Hematopoietic multipotent progenitor cell treated with erythropoietin and hydrocortisone succinate and interleukin-3 and kit ligand, for 15 days (in vitro differentiated cells): Measurements from ENCODE around the gene COL23A1.
"Not testable (repeated sequence)": the region's sequence is repeated elsewhere in the genome, so short reads cannot be mapped to it uniquely, and the experiment has no call there.

ENCODE experiments used
- DNase-seq: peaks from one replicate; pipeline ENCODE4 v3.0.0-alpha.2; 2015; ENCODE audit warnings: low spot score

The COL23A1 gene

GRCh38 chr5:178376921-178377582 lies 213.1 kb downstream of the COL23A1 start:
- DNase-seq = no peak

GRCh38 chr5:178375348-178375747 lies 214.8 kb downstream of the COL23A1 start:
- DNase-seq = no peak

GRCh38 chr5:178373711-178374110 lies 216.5 kb downstream of the COL23A1 start:
- DNase-seq = no peak

- DNase-seq = no peak
These were observed 218.0 kb downstream of the COL23A1 start for GRCh38 chr5:178372142-178372571.

DNA sequence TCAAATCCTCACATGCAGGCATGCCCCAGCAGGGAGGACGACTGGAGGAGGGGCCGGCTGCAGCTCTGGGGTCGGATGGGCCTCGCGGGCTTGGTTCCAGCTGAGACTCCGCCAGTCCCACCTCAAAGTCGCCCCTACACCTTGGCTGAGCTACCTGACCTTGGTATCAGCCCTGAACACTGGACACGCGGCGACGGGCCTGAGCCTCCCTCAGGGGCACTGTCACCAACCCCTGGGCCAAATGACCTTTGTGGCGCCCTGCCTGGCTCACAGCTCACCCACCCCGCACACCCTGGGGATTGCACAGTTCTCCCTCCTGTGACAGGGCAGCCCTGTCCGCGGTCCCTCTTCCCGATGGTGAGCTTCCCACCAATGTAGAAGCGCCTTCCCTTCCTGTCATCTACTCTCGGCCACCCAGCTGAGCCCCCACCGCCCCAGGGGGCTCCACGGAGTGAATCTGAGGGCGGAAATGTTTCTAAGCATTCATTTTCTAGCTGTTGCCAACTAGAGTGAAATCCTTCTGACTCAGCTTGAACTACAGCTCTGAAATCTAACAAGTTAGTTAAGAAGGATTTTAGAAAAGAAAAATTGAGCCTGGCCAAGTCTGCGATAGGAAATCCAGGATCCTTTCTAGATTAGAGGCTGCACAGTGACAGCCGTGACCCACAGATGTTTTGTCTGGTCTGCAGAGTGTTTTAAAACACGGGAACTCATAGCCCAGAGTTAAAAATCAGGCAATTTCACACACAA lies 218.7 kb downstream of the COL23A1 start:
- no peak for DNase-seq

- no peak for DNase-seq
These were observed 220.1 kb downstream of the COL23A1 start for GRCh38 chr5:178370102-178370501.

- not testable (repeated sequence) for DNase-seq
These were observed 220.7 kb downstream of the COL23A1 start for GRCh38 chr5:178369469-178369868.

- DNase-seq = no peak
These were observed 221.4 kb downstream of the COL23A1 start for GRCh38 chr5:178368716-178369300.

- no peak for DNase-seq
These were observed 221.9 kb downstream of the COL23A1 start for GRCh38 chr5:178368274-178368673.

DNA sequence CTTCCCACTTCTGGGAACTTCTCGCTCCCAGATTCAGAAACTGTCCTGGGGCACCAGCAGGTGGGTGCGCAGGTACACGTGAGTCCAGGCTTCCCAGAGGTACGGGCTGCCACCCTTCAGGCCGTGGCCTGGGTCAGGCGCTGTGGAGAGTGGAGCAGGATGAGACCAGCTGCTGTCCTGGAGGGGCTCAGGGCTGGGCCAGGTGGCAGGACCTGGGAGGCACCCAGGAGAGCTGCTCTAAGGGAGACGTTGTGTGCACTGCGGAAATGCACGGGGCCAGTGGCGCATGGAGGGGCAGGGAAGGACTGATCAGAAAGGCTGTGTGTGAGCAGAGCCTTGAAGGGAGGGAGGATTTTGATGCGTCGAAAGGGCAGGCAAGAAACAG lies 222.5 kb downstream of the COL23A1 start:
- no peak for DNase-seq

DNA sequence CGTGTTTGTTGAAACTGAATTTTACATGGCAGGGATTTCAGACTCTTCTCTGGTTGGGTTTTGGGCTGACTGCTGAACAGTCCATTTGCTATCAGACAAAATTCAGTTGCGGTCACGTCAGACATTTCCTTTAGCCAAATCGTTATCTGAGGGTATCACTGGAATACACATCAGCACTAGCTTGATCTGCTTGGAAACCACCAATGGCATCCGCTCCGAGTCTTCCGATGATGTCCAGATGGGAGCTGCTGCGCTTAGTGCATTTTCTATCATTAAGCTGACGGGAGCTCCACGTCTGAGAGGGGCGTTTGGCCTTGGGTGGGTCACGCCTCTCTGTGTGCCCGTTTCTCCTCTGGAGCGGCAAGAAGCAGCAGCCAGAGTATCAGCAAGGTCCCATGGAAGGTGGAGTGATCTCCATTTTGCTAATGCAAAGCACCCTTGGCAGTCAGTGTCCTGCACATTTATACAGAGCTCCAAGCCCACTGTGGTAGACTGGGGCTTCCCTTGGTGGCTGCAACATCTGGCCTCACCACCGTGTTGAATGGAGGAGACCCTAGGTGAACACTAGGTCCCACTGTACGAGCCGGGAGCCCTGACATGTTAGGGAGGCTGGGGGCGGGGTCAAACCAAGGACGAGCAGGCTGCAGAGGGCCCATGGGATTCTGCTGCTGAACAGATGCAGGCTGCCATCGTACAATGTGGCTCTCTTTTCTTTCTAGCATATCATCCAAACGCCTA lies 223.0 kb downstream of the COL23A1 start:
- no peak for DNase-seq

- DNase-seq = no peak
These were observed 224.4 kb downstream of the COL23A1 start for GRCh38 chr5:178365501-178366440.

GRCh38 chr5:178364326-178364675 lies 225.9 kb downstream of the COL23A1 start:
- DNase-seq = no peak

GRCh38 chr5:178363501-178364325 lies 226.5 kb downstream of the COL23A1 start:
- DNase-seq = no peak

GRCh38 chr5:178361657-178362445 lies 228.3 kb downstream of the COL23A1 start:
- no peak for DNase-seq

GRCh38 chr5:178360926-178361235 lies 229.3 kb downstream of the COL23A1 start:
- DNase-seq = no peak

- no peak for DNase-seq
These were observed 229.8 kb downstream of the COL23A1 start for GRCh38 chr5:178360222-178360925.

DNA sequence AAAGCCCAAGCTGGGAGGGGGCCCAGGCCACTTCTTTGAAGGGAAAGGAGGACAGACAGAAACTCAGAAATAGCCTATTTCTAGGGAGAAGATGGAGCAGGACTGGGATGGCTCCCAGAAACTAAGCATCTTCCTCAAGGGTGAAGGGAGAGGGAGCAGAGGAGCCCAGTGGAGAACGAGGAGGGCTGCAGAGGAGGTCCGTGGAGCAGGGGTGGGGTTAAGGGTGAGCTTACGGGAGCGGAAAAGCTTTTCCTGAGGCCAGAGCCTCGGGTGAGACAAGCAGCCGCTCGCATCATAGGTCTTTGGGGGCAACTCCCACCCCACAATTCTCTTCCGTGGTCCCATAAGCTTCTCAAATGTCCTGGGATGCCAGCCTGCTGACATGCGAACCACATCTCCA lies 230.5 kb downstream of the COL23A1 start:
- no peak for DNase-seq

- no peak for DNase-seq
These were observed 232.5 kb downstream of the COL23A1 start for GRCh38 chr5:178357678-178358077.
